Nephron progenitor cell (in vitro differentiated cells): ENCODE data around the gene TSPAN11.

Source experiments
- DNase-seq: peaks from one replicate; pipeline ENCODE4 v3.0.0; 2021
- H3K27ac Mint-ChIP-seq: 2 replicates; pipeline ENCODE4 v1.8.0; 2021; ENCODE audit warnings: mild to moderate bottlenecking, moderate library complexity, mixed read lengths
- H3K27me3 Mint-ChIP-seq: 2 replicates; pipeline ENCODE4 v1.8.0; 2021; ENCODE audit warnings: mild to moderate bottlenecking, low read depth, mixed read lengths; ENCODE audit not compliant: poor library complexity
- H3K36me3 Mint-ChIP-seq: 2 replicates; pipeline ENCODE4 v1.8.0; 2021; ENCODE audit warnings: low read depth, mixed read lengths
- H3K4me1 Mint-ChIP-seq: 2 replicates; pipeline ENCODE4 v1.8.0; 2021; ENCODE audit warnings: mixed read lengths
- H3K4me3 Mint-ChIP-seq: 2 replicates; pipeline ENCODE4 v1.8.0; 2021; ENCODE audit warnings: mild to moderate bottlenecking, moderate library complexity, mixed read lengths
- H3K9me3 Mint-ChIP-seq: 2 replicates; pipeline ENCODE4 v1.8.0; 2021; ENCODE audit warnings: mild to moderate bottlenecking, moderate library complexity, mixed read lengths
- CTCF ChIP-seq: fragments of 200-600 bp; sonication (generic); IDR thresholded peaks from 2 replicates; pipeline ENCODE4 v1.5.0; 2021; ENCODE audit warnings: antibody characterized with exemption

The TSPAN11 gene

DNA sequence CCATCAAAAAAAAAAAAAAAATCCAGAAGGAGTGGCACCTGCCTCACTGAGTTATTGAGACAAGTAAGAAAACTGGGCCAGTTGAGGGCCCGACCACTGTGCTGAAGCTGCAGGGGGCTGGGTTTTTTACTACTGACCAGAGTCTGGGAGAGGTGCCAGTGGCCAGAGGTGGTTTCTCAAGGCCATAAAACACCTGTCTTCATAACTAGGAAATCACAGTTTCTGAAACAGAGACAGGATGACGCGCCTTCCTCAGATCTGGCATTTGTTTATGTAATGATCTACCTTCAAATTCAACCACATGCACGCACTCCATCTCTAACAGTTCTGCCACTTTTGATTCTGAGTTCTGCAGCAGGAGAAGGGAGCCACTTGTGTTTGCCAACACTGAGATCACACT lies 12.7 kb downstream of the TSPAN11 start:
- H3K27me3 Mint-ChIP-seq, result peaks cover 11% of the 10 kb centered on the region
- H3K27ac Mint-ChIP-seq, result no peak overlapping the region
- DNase-seq, result no peak
- H3K9me3 Mint-ChIP-seq, result peaks cover 16% of the 10 kb centered on the region
- H3K36me3 Mint-ChIP-seq, result peaks cover 24% of the 10 kb centered on the region
- TF ChIP-seq CTCF, result no peak
- H3K4me1 Mint-ChIP-seq, result peaks cover 7% of the 10 kb centered on the region
- no peak overlapping the region for H3K4me3 Mint-ChIP-seq

DNA sequence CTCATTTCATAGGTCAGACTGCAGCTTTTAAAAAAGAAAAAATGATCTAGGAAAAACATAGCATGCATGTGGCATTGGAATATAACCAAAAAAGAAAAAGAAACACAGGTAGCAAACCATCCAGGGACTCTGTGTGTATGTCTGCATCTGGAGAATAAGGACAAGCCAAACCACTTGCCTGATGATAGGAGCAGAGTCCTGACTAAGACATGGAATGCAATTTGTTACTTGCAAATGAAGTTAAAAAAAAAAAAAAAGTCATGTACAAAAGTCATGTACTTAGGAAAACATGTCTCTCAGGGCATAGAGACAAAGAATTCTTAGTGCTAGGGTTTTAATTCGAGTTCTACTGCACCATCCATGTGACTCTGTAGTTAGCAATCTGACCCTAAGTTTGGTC lies 15.9 kb downstream of the TSPAN11 start:
- Mint-ChIP-seq H3K9me3 (peaks cover 4% of the 10 kb centered on the region), H3K4me1 (peaks cover 7% of the 10 kb centered on the region), H3K36me3 (peaks cover 7% of the 10 kb centered on the region), H3K27me3 (peaks cover 11% of the 10 kb centered on the region), H3K27ac (no peak overlapping the region), H3K4me3 (no peak overlapping the region)
- no peak for TF ChIP-seq CTCF
- no peak for DNase-seq

- no peak for TF ChIP-seq CTCF
- Mint-ChIP-seq H3K4me3 (no peak overlapping the region), H3K36me3 (peaks cover 12% of the 10 kb centered on the region), H3K27ac (peak overlapping the region; percentile 25), H3K27me3 (peaks cover 11% of the 10 kb centered on the region), H3K4me1 (peaks cover 7% of the 10 kb centered on the region), H3K9me3 (peaks cover 8% of the 10 kb centered on the region)
- no peak for DNase-seq
Measured at GRCh38 chr12:30942936-30943335, 16.4 kb downstream of the TSPAN11 start.

DNA sequence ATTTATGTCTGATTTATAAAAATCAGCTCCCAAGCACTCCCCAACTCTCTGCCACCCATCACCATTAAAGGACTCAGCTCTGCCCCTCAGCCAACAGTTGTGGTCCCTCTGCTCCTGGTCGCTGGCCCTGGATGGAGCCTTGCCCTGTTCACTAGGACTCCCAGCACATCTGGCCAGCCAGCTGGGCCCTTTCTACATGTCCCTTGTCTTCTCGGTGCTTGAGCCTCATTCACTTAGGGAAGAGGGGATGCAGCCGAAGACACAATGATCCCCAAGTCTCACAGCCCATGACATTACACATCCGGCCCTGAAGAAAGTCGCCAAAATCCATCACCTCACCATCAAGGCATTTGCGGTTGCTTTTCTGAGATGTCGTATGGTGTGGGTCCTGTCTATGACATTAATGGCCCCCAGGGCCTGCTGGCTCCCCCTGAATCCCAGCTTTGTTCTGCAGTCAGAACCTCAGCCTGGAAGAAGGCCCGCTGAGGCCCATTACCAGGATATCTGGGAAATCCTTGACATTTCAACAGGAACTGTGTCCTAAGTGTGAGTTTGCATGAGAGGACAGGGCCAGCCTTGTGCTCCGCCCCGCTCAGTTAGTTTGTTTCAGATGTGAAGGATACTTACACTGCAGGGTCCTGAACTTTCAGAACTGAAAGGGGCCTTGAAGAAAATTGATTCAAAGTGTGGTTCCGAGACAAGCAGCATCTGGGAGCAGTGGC lies 19.1 kb downstream of the TSPAN11 start:
- Mint-ChIP-seq H3K27me3 (peaks cover 8% of the 10 kb centered on the region), H3K27ac (no peak overlapping the region), H3K9me3 (peaks cover 26% of the 10 kb centered on the region), H3K4me3 (no peak overlapping the region), H3K36me3 (peaks cover 28% of the 10 kb centered on the region), H3K4me1 (peaks cover 7% of the 10 kb centered on the region)
- DNase-seq, result no peak
- TF ChIP-seq CTCF, result no peak

DNA sequence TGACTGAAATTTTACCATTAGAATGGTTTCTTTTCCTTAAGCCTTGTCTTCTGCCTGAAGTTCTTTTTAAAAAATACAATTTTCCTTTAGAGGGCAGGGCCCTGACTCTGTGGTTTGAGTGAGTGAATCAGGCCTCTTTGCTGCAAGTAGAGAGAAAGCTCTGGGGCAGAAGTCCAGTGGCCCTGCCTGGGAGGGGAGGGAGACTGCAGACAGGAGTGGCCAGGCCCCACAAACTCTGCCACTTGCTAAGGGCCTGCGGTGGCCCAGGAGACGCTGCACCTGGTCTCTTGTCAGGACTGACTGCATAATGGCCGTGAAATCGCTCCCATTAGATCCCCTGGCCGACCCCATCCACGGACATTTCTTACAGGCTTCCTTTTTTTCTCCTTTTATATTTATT lies 25.5 kb downstream of the TSPAN11 start:
- no peak overlapping the region for H3K27ac Mint-ChIP-seq
- peaks cover 51% of the 10 kb centered on the region for H3K36me3 Mint-ChIP-seq
- H3K9me3 Mint-ChIP-seq, result peaks cover 31% of the 10 kb centered on the region
- H3K4me3 Mint-ChIP-seq, result no peak overlapping the region
- no peak for TF ChIP-seq CTCF
- no peak for DNase-seq
- no peaks in the 10 kb centered on the region for H3K4me1 Mint-ChIP-seq
- peaks cover 3% of the 10 kb centered on the region for H3K27me3 Mint-ChIP-seq

GRCh38 chr12:30953257-30953656 lies 26.7 kb downstream of the TSPAN11 start:
- Mint-ChIP-seq H3K4me1 (peaks cover 7% of the 10 kb centered on the region), H3K27me3 (peaks cover 3% of the 10 kb centered on the region), H3K36me3 (peaks cover 41% of the 10 kb centered on the region), H3K9me3 (peaks cover 21% of the 10 kb centered on the region), H3K27ac (no peak overlapping the region), H3K4me3 (no peak overlapping the region)
- DNase-seq, result no peak
- no peak for TF ChIP-seq CTCF
